LHCN-M2 (cell line): ENCODE data around the gene STK36. TPM values are rescaled to one million over a fixed set of nuclear protein-coding genes. Genes with fewer than 3 reads are reported as not detected.

Experiments used
- DNase-seq: peaks from one replicate; pipeline ENCODE4 v3.0.0-alpha.2; 2012; ENCODE audit warnings: low read depth
- polyA plus RNA-seq: library from polyadenylated mRNA; unstranded; fragments of >200 nt; gene quantifications from one replicate; pipeline ENCODE4 v1.2.1, GENCODE V29; 2012; ENCODE audit warnings: missing spikeins
- total RNA-seq: library from RNA; depleted of rRNA; stranded (reverse); fragments of >200 nt; gene quantifications from 2 replicates; pipeline ENCODE4 v1.2.3, GENCODE V29; 2014; rRNA removed

STK36 gene
- 20.3 and 25.8 TPM in 2 replicates for total RNA-seq
- polyA plus RNA-seq: 10.9 TPM

GRCh38 chr2:218671654-218672566 is at the start of gene STK36, which contains the start of gene RNF25:
STK36 (plus strand) TSS chr2:218672086; CDS start chr2:218672830, 744 bp downstream.
RNF25 (minus strand) TSS chr2:218672002; CDS start chr2:218671970, 32 bp downstream.
- DNase-seq: peak; percentile 91

GRCh38 chr2:218622606-218623365 is 49.1 kb upstream of the STK36 start:
- DNase-seq: no peak

- DNase-seq: no peak
These were observed 48.5 kb upstream of the STK36 start for GRCh38 chr2:218623366-218623705.

- no peak for DNase-seq
These were observed 45.5 kb upstream of the STK36 start for GRCh38 chr2:218626369-218626768.

- DNase-seq: no peak
These were observed 43.9 kb upstream of the STK36 start for GRCh38 chr2:218627939-218628338.

- peak; percentile 27 for DNase-seq
These were observed 40.0 kb upstream of the STK36 start for GRCh38 chr2:218631837-218632236.

GRCh38 chr2:218635719-218636118 is 36.2 kb upstream of the STK36 start:
- DNase-seq: no peak

GRCh38 chr2:218638372-218638771 is 33.5 kb upstream of the STK36 start:
- no peak for DNase-seq

GRCh38 chr2:218642121-218642656 is 29.7 kb upstream of the STK36 start:
- DNase-seq: no peak

- no peak for DNase-seq
These were observed 29.1 kb upstream of the STK36 start for GRCh38 chr2:218642786-218643185.

- no peak for DNase-seq
These were observed 28.1 kb upstream of the STK36 start for GRCh38 chr2:218643751-218644310.

GRCh38 chr2:218644721-218645120 is 27.2 kb upstream of the STK36 start:
- no peak for DNase-seq

GRCh38 chr2:218645126-218645525 is 26.8 kb upstream of the STK36 start:
- peak; percentile 7 for DNase-seq

GRCh38 chr2:218648088-218648786 is 23.6 kb upstream of the STK36 start:
- DNase-seq: peak; percentile 52

GRCh38 chr2:218648787-218649100 is 23.1 kb upstream of the STK36 start:
- DNase-seq: no peak

GRCh38 chr2:218655751-218656150 is 16.1 kb upstream of the STK36 start:
- no peak for DNase-seq

GRCh38 chr2:218658671-218659257 is 13.1 kb upstream of the STK36 start:
- DNase-seq: peak; percentile 40

- DNase-seq: peak; percentile 90
These were observed 12.5 kb upstream of the STK36 start, which contains the start of the genes BCS1L and ZNF142 for GRCh38 chr2:218659258-218659987. BCS1L (plus strand) TSS chr2:218659683; CDS start chr2:218660988, 1,305 bp downstream. ZNF142 (minus strand) TSS chr2:218659623; CDS start chr2:218656429, 3,194 bp downstream.

GRCh38 chr2:218659988-218660358 is 11.9 kb upstream of the STK36 start:
- DNase-seq: no peak

- DNase-seq: no peak
These were observed 9.5 kb upstream of the STK36 start for GRCh38 chr2:218662377-218662776.
